Endothelial cell of umbilical vein (primary cell): ENCODE results near the gene PRRC2B. TPM values are rescaled to one million over a fixed set of nuclear protein-coding genes. Genes with fewer than 3 reads are reported as not detected.

ENCODE experiments used
- BruUV-seq: library from RNA; stranded (reverse); fragments of 400-500 nt; replicated peaks from 2 replicates; lab custom pipeline; 2021; lab: Mats Ljungman, UMichigan
- CTCF ChIA-PET: fragments of 300-600, 350-600 bp; sonication (Branson Sonifier 250); formaldehyde crosslinking; loops from one replicate; lab custom pipeline; 2021; ENCODE audit warnings: antibody characterized with exemption, inconsistent platforms; lab: Charles Lee
- POLR2A ChIA-PET: fragments of 300-600, 350-600 bp; sonication (Branson Sonifier 250); formaldehyde crosslinking; loops from one replicate; lab custom pipeline; 2021; ENCODE audit warnings: antibody characterized with exemption, inconsistent platforms; lab: Charles Lee
- DNase-seq: peaks from one replicate; pipeline ENCODE4 v3.0.0-alpha.2; 2011; ENCODE audit warnings: low read depth, low spot score
- FAIRE-seq: peaks from 2 replicates; lab custom pipeline; 2011; peaks lifted over from hg19 to GRCh38; lab: Jason Lieb, UNC
- H2AFZ ChIP-seq: 2 replicates; pipeline ENCODE4 v1.6.0; 2012; ENCODE audit warnings: low read depth, low read length, control low read depth, inconsistent platforms
- H3K27ac ChIP-seq: 2 replicates; pipeline ENCODE4 v1.5.1; 2011; ENCODE audit warnings: low read depth, mild to moderate bottlenecking, control low read depth, low read length, moderate library complexity; ENCODE audit not compliant: insufficient read depth
- H3K27me3 ChIP-seq, 2 experiments: 2 replicates each; pipeline versions ENCODE4 v1.6.0 to v1.6.1; 2011; ENCODE audit warnings: low read length in 2 of 2, mixed read lengths in 1 of 2; ENCODE audit not compliant: control insufficient read depth in 2 of 2, insufficient read depth in 2 of 2
- H3K36me3 ChIP-seq, 2 experiments: 2 replicates in 1 of 2; 3 replicates in 1 of 2; pipeline ENCODE4 v1.5.1; 2011; ENCODE audit warnings: low read length in 2 of 2, mild to moderate bottlenecking in 1 of 2, moderate library complexity in 1 of 2; ENCODE audit not compliant: control insufficient read depth in 2 of 2, insufficient read depth in 2 of 2; ENCODE audit errors: extremely low read depth in 1 of 2
- H3K4me1 ChIP-seq: 3 replicates; pipeline ENCODE4 v1.5.1; 2011; ENCODE audit warnings: mild to moderate bottlenecking, low read length; ENCODE audit not compliant: control insufficient read depth, insufficient read depth; ENCODE audit errors: extremely low read depth
- H3K4me2 ChIP-seq: 2 replicates; pipeline ENCODE4 v1.6.1; 2011; ENCODE audit warnings: low read length, control low read depth, mixed read lengths; ENCODE audit not compliant: insufficient read depth
- H3K4me3 ChIP-seq, 3 experiments: fragments of 200-600 bp in 1 of 3; sonication (generic), shearing (Covaris generic) in 1 of 3; replicated peaks in 1 of 3; 2 replicates each; pipeline ENCODE4 v1.5.1; 2011 to 2016; ENCODE audit warnings: control low read depth in 3 of 3, low read length in 3 of 3, mild to moderate bottlenecking in 2 of 3, inconsistent platforms in 1 of 3, low read depth in 1 of 3, moderate library complexity in 1 of 3; ENCODE audit not compliant: insufficient read depth in 1 of 3
- H3K79me2 ChIP-seq: 2 replicates; pipeline ENCODE4 v1.6.0; 2012; ENCODE audit warnings: low read length, inconsistent platforms; ENCODE audit not compliant: control insufficient read depth, insufficient read depth
- H3K9ac ChIP-seq: replicated peaks from 2 replicates; pipeline ENCODE3; 2011; ENCODE audit warnings: low read length, control low read depth; ENCODE audit not compliant: insufficient read depth; ENCODE audit errors: extremely low read depth
- H3K9me1 ChIP-seq: replicated peaks from 3 replicates; pipeline ENCODE4 v1.6.0; 2011; ENCODE audit warnings: mild to moderate bottlenecking, low read length; ENCODE audit not compliant: control insufficient read depth, insufficient read depth; ENCODE audit errors: extremely low read depth
- H3K9me3 ChIP-seq: replicated peaks from 2 replicates; pipeline ENCODE4 v1.5.1; 2012; ENCODE audit warnings: low read length, inconsistent platforms; ENCODE audit not compliant: control insufficient read depth, insufficient read depth
- H4K20me1 ChIP-seq: replicated peaks from 2 replicates; pipeline ENCODE3; 2011; ENCODE audit warnings: mild to moderate bottlenecking, low read length; ENCODE audit not compliant: control insufficient read depth, insufficient read depth; ENCODE audit errors: extremely low read depth
- CTCF ChIP-seq, 2 donors: IDR thresholded peaks; 1 replicate in 1 of 2; 2 replicates in 1 of 2; pipeline ENCODE4 v1.5.1; 2011; ENCODE audit warnings: low read length in 2 of 2, mild to moderate bottlenecking in 2 of 2, moderate library complexity in 2 of 2, control low read depth in 1 of 2, inconsistent platforms in 1 of 2, low read depth in 1 of 2; ENCODE audit not compliant: insufficient read depth in 1 of 2; ENCODE audit errors: extremely low read depth in 1 of 2
- EZH2 ChIP-seq: IDR thresholded peaks from 2 replicates; pipeline ENCODE4 v1.6.1; 2012; ENCODE audit warnings: borderline replicate concordance, low read depth, mild to moderate bottlenecking, moderate library complexity, low read length, inconsistent platforms; ENCODE audit not compliant: severe bottlenecking
- FOS ChIP-seq: IDR thresholded peaks from 2 replicates; pipeline ENCODE4 v1.6.1; 2011; ENCODE audit warnings: mild to moderate bottlenecking, low read length, moderate library complexity, borderline replicate concordance; ENCODE audit not compliant: insufficient read depth
- GATA2 ChIP-seq: IDR thresholded peaks from 2 replicates; pipeline ENCODE4 v1.7.0; 2011; ENCODE audit warnings: low read depth, mild to moderate bottlenecking, moderate library complexity, mixed read lengths, low read length; ENCODE audit not compliant: insufficient read length, insufficient read depth
- JUN ChIP-seq: IDR thresholded peaks from 2 replicates; pipeline ENCODE4 v1.6.1; 2011; ENCODE audit warnings: borderline replicate concordance, low read depth; ENCODE audit not compliant: insufficient read length, insufficient read depth
- MYC ChIP-seq: IDR thresholded peaks from one replicate; pipeline ENCODE4 v1.6.1; 2011; ENCODE audit warnings: mild to moderate bottlenecking, low read depth, low read length
- POLR2A ChIP-seq: IDR thresholded peaks from 2 replicates; pipeline ENCODE4 v1.6.1; 2012; ENCODE audit warnings: low read depth, mild to moderate bottlenecking, control low read depth, low read length
- POLR2AphosphoS5 ChIP-seq: IDR thresholded peaks from 2 replicates; pipeline ENCODE4 v1.6.1; 2012; ENCODE audit warnings: low read depth, mild to moderate bottlenecking, control low read depth, low read length, moderate library complexity; ENCODE audit not compliant: insufficient read depth
- dilution Hi-C: fragments of 300-500 bp; cut with MboI; formaldehyde crosslinking; loops from one replicate; pipeline ENCODE4 v1.15.0; 2019; ENCODE audit warnings: low sequenced_read_pairs; ENCODE audit not compliant: extremely low pct_ligation_motif_present
- intact Hi-C: fragments of 100-400 bp; cut with micrococcal nuclease; formaldehyde crosslinking; loops from one replicate; pipeline ENCODE4 v1.10.0; 2022
- polyA plus RNA-seq, 4 experiments: library from polyadenylated mRNA; depleted of rRNA in 3 of 4; stranded (reverse) in 3 of 4; unstranded in 1 of 4; fragments of >200 nt; gene quantifications; 2 replicates each; pipeline versions ENCODE4 v1.2.1 to v1.2.3, GENCODE V29; 2011 to 2012; ENCODE audit warnings: missing spikeins in 1 of 4
- total RNA-seq: library from RNA; stranded (reverse); gene quantifications from 2 replicates; pipeline ENCODE4 v1.2.3, GENCODE V29; 2021
- TF ChIP-seq, protein P1 (sequence below): IDR thresholded peaks from 2 replicates; pipeline ENCODE4 v1.6.1; 2011; ENCODE audit not compliant: insufficient read depth, insufficient read length

The PRRC2B gene
- total and polyA plus RNA-seq, 2 donors (not counting 3 experiments of a cell fraction or from before 2014, with no cell fraction given): 35.6 to 256 TPM

GRCh38 chr9:131521822-131522221 is 127.9 kb downstream of the PRRC2B start:
- intact Hi-C loops: no loop called here
- TF ChIP-seq MYC (no peak), EZH2 (no peak), CTCF (IDR thresholded peaks at IDR 0.05; ENCODE audit: extremely low read depth in 1 of 2, insufficient read depth in 1 of 2, low read depth in 1 of 2, low read length in 2 of 2) (no peak), FOS (no peak), JUN (no peak), GATA2 (no peak), POLR2A (no peak), POLR2AphosphoS5 (no peak)
- TF ChIP-seq, protein P1, sequence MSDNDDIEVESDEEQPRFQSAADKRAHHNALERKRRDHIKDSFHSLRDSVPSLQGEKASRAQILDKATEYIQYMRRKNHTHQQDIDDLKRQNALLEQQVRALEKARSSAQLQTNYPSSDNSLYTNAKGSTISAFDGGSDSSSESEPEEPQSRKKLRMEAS: no peak
- Histone ChIP-seq H3K9me1 (no peaks in the 10 kb centered on the region), H2AFZ (no peak overlapping the region), H3K4me2 (no peak overlapping the region), H4K20me1 (no peaks in the 10 kb centered on the region), H3K9me3 (no peaks in the 10 kb centered on the region), H3K27me3 (no peaks in the 10 kb centered on the region), H3K9ac (no peak overlapping the region), H3K4me3 (no peak overlapping the region), H3K79me2 (no peaks in the 10 kb centered on the region), H3K4me1 (no peaks in the 10 kb centered on the region), H3K36me3 (peaks cover 14 to 58% of the 10 kb centered on the region in 2 experiments), H3K27ac (no peak overlapping the region)
- dilution Hi-C loops: no loop called here
- no TSS peak for BruUV-seq
- FAIRE-seq (no peak), DNase-seq (no peak)
- ChIA-PET POLR2A (no interaction called here), CTCF (no interaction called here)
